OCI-LY7 (cell line): Measurements from ENCODE around the gene IFRD2. TPM values are rescaled to one million over a fixed set of nuclear protein-coding genes. Genes with fewer than 3 reads are reported as not detected.

Experiments used
- BruUV-seq: library from RNA; stranded (reverse); fragments of 400-500 nt; replicated peaks from 2 replicates; lab custom pipeline; 2021; lab: Mats Ljungman, UMichigan
- CTCF ChIA-PET: fragments of 300-600 bp; sonication (Branson Sonifier 250); formaldehyde crosslinking; loops from one replicate; lab custom pipeline; 2022; ENCODE audit warnings: antibody characterized with exemption; ENCODE audit not compliant: unreplicated experiment; lab: Charles Lee
- POLR2A ChIA-PET: fragments of 300-600 bp; sonication (Branson Sonifier 250); formaldehyde crosslinking; loops from one replicate; lab custom pipeline; 2022; ENCODE audit warnings: antibody characterized with exemption; lab: Charles Lee
- DNase-seq: peaks from one replicate; pipeline ENCODE4 v3.0.0-alpha.2; 2015; ENCODE audit warnings: low spot score
- H2AFZ ChIP-seq: fragments of 200-600 bp; sonication (generic), shearing (Covaris generic); 2 replicates; pipeline ENCODE4 v1.6.1; 2014; ENCODE audit warnings: mild to moderate bottlenecking, antibody characterized with exemption, low read length, moderate library complexity
- H3K27ac ChIP-seq: fragments of 200-600 bp; sonication (generic); 2 replicates; pipeline ENCODE4 v1.5.1; 2014; ENCODE audit warnings: mixed run types, low read depth, mild to moderate bottlenecking, moderate library complexity, low read length, inconsistent platforms; ENCODE audit not compliant: poor library complexity, severe bottlenecking
- H3K36me3 ChIP-seq: fragments of 200-600 bp; sonication (generic); 2 replicates; pipeline ENCODE4 v1.6.1; 2014; ENCODE audit warnings: mild to moderate bottlenecking, antibody characterized with exemption, low read length, moderate library complexity, mixed read lengths; ENCODE audit not compliant: insufficient read depth
- H3K4me1 ChIP-seq: fragments of 200-600 bp; sonication (generic); 2 replicates; pipeline ENCODE4 v1.5.1; 2014; ENCODE audit warnings: mild to moderate bottlenecking, low read length; ENCODE audit not compliant: insufficient read depth, poor library complexity, severe bottlenecking
- H3K4me2 ChIP-seq: fragments of 200-600 bp; sonication (generic); 2 replicates; pipeline ENCODE4 v1.6.1; 2014; ENCODE audit warnings: mild to moderate bottlenecking, low read length
- H3K4me3 ChIP-seq: fragments of 200-600 bp; sonication (generic); 2 replicates; pipeline ENCODE4 v1.5.1; 2014; ENCODE audit warnings: mild to moderate bottlenecking, low read depth, low read length; ENCODE audit not compliant: poor library complexity, severe bottlenecking
- H3K79me2 ChIP-seq: fragments of 200-600 bp; sonication (generic); 2 replicates; pipeline ENCODE4 v1.6.1; 2016; ENCODE audit warnings: low read depth, mild to moderate bottlenecking, low read length, moderate library complexity, mixed read lengths; ENCODE audit not compliant: insufficient read depth
- H3K9me2 ChIP-seq: fragments of 200-600 bp; sonication (generic); 2 replicates; pipeline ENCODE4 v1.6.1; 2016; ENCODE audit warnings: mild to moderate bottlenecking, low read length, mixed read lengths; ENCODE audit not compliant: insufficient read depth
- H3K9me3 ChIP-seq: fragments of 200-600 bp; sonication (generic); 2 replicates; pipeline ENCODE4 v1.6.1; 2014; ENCODE audit warnings: mild to moderate bottlenecking, mixed run types, low read length, mixed read lengths
- H4K20me1 ChIP-seq: fragments of 200-600 bp; sonication (generic); 2 replicates; pipeline ENCODE4 v1.6.1; 2014; ENCODE audit warnings: mild to moderate bottlenecking, antibody characterized with exemption, low read length, moderate library complexity, mixed read lengths; ENCODE audit not compliant: insufficient read depth
- CTCF ChIP-seq: fragments of 200-600 bp; sonication (generic); conservative IDR thresholded peaks from 2 replicates; pipeline ENCODE4 v1.5.1; 2014; ENCODE audit warnings: mild to moderate bottlenecking, antibody characterized with exemption, low read length, moderate library complexity, mixed read lengths
- EZH2phosphoT487 ChIP-seq: fragments of 200-600 bp; sonication (generic); IDR thresholded peaks from 2 replicates; pipeline ENCODE4 v1.6.1; 2018; ENCODE audit warnings: low read depth, borderline replicate concordance, mild to moderate bottlenecking, mixed run types, antibody characterized with exemption, low read length, moderate library complexity, mixed read lengths
- intact Hi-C: fragments of 100-400 bp; cut with micrococcal nuclease; formaldehyde crosslinking; loops from one replicate; pipeline ENCODE4 v1.10.0; 2022; ENCODE audit not compliant: unreplicated experiment
- total RNA-seq, 2 experiments: library from RNA; depleted of rRNA in 1 of 2; stranded (reverse); fragments of >200 nt in 1 of 2; shearing (Covaris generic) in 1 of 2; gene quantifications; 2 replicates each; pipeline ENCODE4 v1.2.3, GENCODE V29; 2014 to 2022

The IFRD2 gene
- total RNA-seq, 2 experiments from 2014 or later: 93.3 to 95.5 TPM

GRCh38 chr3:50326182-50326541 lies 33.9 kb upstream of the IFRD2 start:
- no peak for DNase-seq
- ChIA-PET POLR2A (no interaction called here), CTCF (no interaction called here)
- H3K27ac ChIP-seq: no peak overlapping the region
- H3K9me2 ChIP-seq: no peaks in the 10 kb centered on the region
- H4K20me1 ChIP-seq: no peaks in the 10 kb centered on the region
- TF ChIP-seq CTCF: no peak
- no peak for TF ChIP-seq EZH2phosphoT487
- intact Hi-C loops: no loop called here
- no peak overlapping the region for H2AFZ ChIP-seq
- H3K4me3 ChIP-seq: no peak overlapping the region
- BruUV-seq: no TSS peak
- H3K4me1 ChIP-seq: peaks cover 20% of the 10 kb centered on the region
- H3K9me3 ChIP-seq: no peaks in the 10 kb centered on the region
- H3K36me3 ChIP-seq: peaks cover 39% of the 10 kb centered on the region
- H3K4me2 ChIP-seq: no peak overlapping the region
- peaks cover 12% of the 10 kb centered on the region; the same call in 1 of the 2 replicates for H3K79me2 ChIP-seq

GRCh38 chr3:50325497-50326181 lies 33.4 kb upstream of the IFRD2 start:
- Histone ChIP-seq H3K36me3 (peaks cover 33% of the 10 kb centered on the region), H3K4me1 (peaks cover 20% of the 10 kb centered on the region), H3K9me2 (no peaks in the 10 kb centered on the region), H3K27ac (no peak overlapping the region), H3K9me3 (no peaks in the 10 kb centered on the region), H2AFZ (no peak overlapping the region), H3K79me2 (peaks cover 12% of the 10 kb centered on the region; the same call in 1 of the 2 replicates), H4K20me1 (no peaks in the 10 kb centered on the region), H3K4me2 (no peak overlapping the region), H3K4me3 (no peak overlapping the region)
- DNase-seq: no peak
- POLR2A ChIA-PET: no interaction called here
- CTCF ChIA-PET: no interaction called here
- BruUV-seq: no TSS peak
- intact Hi-C loops: no loop called here
- no peak for TF ChIP-seq EZH2phosphoT487
- no peak for TF ChIP-seq CTCF

GRCh38 chr3:50325113-50325480 lies 32.9 kb upstream of the IFRD2 start:
- intact Hi-C loops: no loop called here
- no peaks in the 10 kb centered on the region for H3K9me3 ChIP-seq
- CTCF ChIA-PET: no interaction called here
- no peaks in the 10 kb centered on the region for H4K20me1 ChIP-seq
- no TSS peak for BruUV-seq
- POLR2A ChIA-PET: no interaction called here
- H3K4me3 ChIP-seq: no peak overlapping the region
- H3K4me2 ChIP-seq: no peak overlapping the region
- peaks cover 28% of the 10 kb centered on the region for H3K36me3 ChIP-seq
- H3K79me2 ChIP-seq: peaks cover 12% of the 10 kb centered on the region; the same call in 1 of the 2 replicates
- no peak for DNase-seq
- no peak overlapping the region for H2AFZ ChIP-seq
- TF ChIP-seq CTCF (no peak), EZH2phosphoT487 (no peak)
- H3K4me1 ChIP-seq: peaks cover 25% of the 10 kb centered on the region
- H3K27ac ChIP-seq: no peak overlapping the region
- no peaks in the 10 kb centered on the region for H3K9me2 ChIP-seq
